ENCODE data around the gene MVK.

The MVK gene

DNA sequence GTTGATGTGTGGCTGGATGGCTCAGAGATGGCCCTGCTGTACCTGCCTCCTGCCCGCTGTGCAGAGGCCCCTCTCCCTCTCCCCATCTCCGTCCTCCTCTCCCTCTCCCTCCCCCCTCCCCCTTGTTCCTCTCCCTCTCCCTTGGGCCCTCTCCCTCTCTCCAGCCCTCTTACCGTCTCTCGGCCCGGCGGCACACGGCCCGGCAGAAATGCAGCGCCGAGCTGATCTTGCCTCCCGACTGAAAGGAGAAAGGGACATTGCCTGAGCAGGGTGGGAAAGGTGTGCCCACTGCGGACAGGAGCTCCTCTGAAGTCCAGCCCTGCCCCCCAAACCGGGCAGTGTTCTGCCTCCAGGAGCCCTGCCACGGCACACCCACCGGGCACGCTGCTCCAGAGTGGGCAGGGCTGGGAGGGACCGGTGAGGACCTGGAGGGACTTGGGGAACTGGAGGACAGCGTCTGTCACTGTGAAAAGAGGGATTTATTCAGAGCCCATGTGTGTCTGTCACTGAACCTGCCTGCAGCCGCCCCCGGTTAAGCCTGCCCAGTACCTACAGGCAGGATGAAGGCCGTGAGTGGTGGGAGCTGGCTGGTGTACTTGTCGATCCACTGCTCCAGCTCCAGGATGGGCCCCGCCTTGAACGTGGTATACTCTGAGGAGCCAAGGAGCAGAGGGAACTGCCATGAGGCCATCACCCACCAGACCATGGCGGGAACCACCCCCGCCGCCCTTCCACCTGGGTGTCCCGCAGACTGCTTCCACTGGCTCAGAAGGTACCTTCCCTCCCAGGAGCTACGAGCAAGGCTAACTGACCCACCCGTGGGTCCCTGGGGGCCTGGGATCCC, 12.5 kb upstream of the MVK start:
- no peaks in the 10 kb centered on the region for H3K27me3 Mint-ChIP-seq
- DNase-seq (ENCODE audit: low spot score in 2 of 2) (no peak), ATAC-seq (replicated peaks; ENCODE audit: extremely low read depth, poor library complexity, severe bottlenecking) (no peak)
- no peak overlapping the region for H3K27ac Mint-ChIP-seq (ENCODE audit: low read depth)
- H3K36me3 Mint-ChIP-seq (ENCODE audit: insufficient read depth): peaks cover 11% of the 10 kb centered on the region
- H3K9me3 Mint-ChIP-seq: no peaks in the 10 kb centered on the region
- H3K4me1 Mint-ChIP-seq: no peaks in the 10 kb centered on the region
- no peak overlapping the region for H3K4me3 Mint-ChIP-seq

DNA sequence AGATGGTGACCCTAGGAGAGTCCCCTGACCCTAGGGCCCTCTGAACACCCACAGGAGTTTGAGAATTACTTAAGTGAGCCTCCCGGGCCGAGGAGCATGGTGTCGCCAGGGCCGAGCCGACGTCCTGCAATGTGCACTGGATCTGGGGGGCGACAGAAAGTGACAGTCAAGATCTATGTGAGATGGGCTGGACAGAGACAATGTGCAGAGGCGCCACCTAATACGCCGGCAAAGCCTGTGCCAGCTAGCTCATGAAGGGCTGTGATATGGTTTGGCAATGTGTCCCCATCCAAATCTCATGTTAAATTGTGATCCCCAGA, 11.9 kb upstream of the MVK start:
- ATAC-seq (replicated peaks; ENCODE audit: extremely low read depth, poor library complexity, severe bottlenecking) (no peak), DNase-seq (ENCODE audit: low spot score in 2 of 2) (no peak)
- Mint-ChIP-seq H3K9me3 (no peaks in the 10 kb centered on the region), H3K4me1 (no peaks in the 10 kb centered on the region), H3K27ac (ENCODE audit: low read depth) (no peak overlapping the region), H3K27me3 (no peaks in the 10 kb centered on the region), H3K4me3 (no peak overlapping the region), H3K36me3 (ENCODE audit: insufficient read depth) (peaks cover 11% of the 10 kb centered on the region)

- no peaks in the 10 kb centered on the region for H3K27me3 Mint-ChIP-seq
- H3K27ac Mint-ChIP-seq (ENCODE audit: low read depth): no peak overlapping the region
- DNase-seq (ENCODE audit: low spot score in 2 of 2): no peak
- H3K36me3 Mint-ChIP-seq (ENCODE audit: insufficient read depth): peaks cover 12% of the 10 kb centered on the region
- no peaks in the 10 kb centered on the region for H3K4me1 Mint-ChIP-seq
- no peak for ATAC-seq (replicated peaks; ENCODE audit: extremely low read depth, poor library complexity, severe bottlenecking)
- no peaks in the 10 kb centered on the region for H3K9me3 Mint-ChIP-seq
- H3K4me3 Mint-ChIP-seq: no peak overlapping the region
These were observed 10.7 kb upstream of the MVK start for GRCh38 chr12:109562871-109563270.

DNA sequence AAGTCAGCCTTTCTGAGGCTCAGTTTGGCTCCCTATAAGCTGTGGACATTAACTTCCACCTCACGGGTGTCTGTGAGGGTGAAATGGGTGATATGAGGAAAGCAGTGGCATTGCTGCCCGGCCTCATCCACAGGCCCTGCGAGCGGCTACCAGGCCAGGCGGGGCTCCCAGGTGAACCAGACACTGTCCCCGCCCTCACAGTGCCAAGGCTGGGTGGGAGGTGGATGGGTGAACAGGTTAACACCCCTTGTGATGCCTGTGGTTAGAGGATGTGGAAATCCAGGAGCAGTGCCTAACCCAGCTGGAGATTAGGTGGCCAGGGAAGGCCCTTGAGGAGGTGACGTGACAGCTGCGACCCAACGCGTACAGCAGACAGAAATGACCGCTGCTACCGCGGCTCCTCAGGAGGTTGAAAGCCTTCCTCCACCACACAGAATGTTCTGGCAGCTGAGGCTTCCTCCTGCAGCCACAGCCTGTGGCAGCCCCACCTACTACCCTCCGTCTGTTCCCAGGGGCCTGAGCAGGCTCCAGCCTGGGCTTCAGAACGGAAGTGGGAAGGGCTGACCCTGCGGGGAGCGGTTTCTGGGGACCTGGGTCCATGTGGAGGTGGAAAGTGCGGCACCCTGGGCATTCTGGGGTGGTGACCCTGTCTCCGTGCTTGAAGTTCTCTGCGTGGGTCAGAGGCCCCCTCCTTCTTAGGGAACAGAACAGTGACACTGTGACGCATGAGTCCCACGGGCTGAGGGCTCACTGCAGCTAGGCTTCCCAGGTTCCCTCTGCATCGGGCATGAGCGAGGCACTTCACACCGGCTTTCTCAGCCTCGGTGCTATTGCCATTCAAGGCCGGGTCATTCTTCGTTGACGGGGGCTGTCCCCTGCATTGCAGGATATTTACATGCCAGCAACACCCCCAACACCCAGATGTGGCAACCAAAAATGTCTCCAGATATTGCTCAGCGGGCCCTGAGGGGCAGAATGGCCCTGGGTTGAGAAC, 10.0 kb upstream of the MVK start:
- no peaks in the 10 kb centered on the region for H3K9me3 Mint-ChIP-seq
- H3K27me3 Mint-ChIP-seq: no peaks in the 10 kb centered on the region
- peaks cover 17% of the 10 kb centered on the region for H3K36me3 Mint-ChIP-seq (ENCODE audit: insufficient read depth)
- H3K27ac Mint-ChIP-seq (ENCODE audit: low read depth): no peak overlapping the region
- no peak for ATAC-seq (replicated peaks; ENCODE audit: extremely low read depth, poor library complexity, severe bottlenecking)
- H3K4me3 Mint-ChIP-seq: no peak overlapping the region
- DNase-seq (ENCODE audit: low spot score in 2 of 2): no peak
- H3K4me1 Mint-ChIP-seq: no peaks in the 10 kb centered on the region

GRCh38 chr12:109566424-109566823, 7.2 kb upstream of the MVK start:
- ATAC-seq (replicated peaks; ENCODE audit: extremely low read depth, poor library complexity, severe bottlenecking): no peak
- no peak for DNase-seq (ENCODE audit: low spot score in 2 of 2)
- Mint-ChIP-seq H3K27ac (ENCODE audit: low read depth) (no peak overlapping the region), H3K4me1 (no peaks in the 10 kb centered on the region), H3K4me3 (no peak overlapping the region), H3K36me3 (ENCODE audit: insufficient read depth) (peaks cover 22% of the 10 kb centered on the region), H3K9me3 (no peaks in the 10 kb centered on the region), H3K27me3 (no peaks in the 10 kb centered on the region)

- no peaks in the 10 kb centered on the region for H3K9me3 Mint-ChIP-seq
- H3K4me3 Mint-ChIP-seq: no peak overlapping the region
- ATAC-seq (replicated peaks; ENCODE audit: extremely low read depth, poor library complexity, severe bottlenecking): no peak
These were observed 6.3 kb upstream of the MVK start for GRCh38 chr12:109567296-109567695.

GRCh38 chr12:109567967-109568366, 5.6 kb upstream of the MVK start:
- Mint-ChIP-seq H3K4me3 (no peak overlapping the region), H3K27ac (ENCODE audit: low read depth) (no peak overlapping the region), H3K9me3 (no peaks in the 10 kb centered on the region), H3K4me1 (peaks cover 6% of the 10 kb centered on the region), H3K36me3 (ENCODE audit: insufficient read depth) (peaks cover 22% of the 10 kb centered on the region), H3K27me3 (no peaks in the 10 kb centered on the region)
- ATAC-seq (replicated peaks; ENCODE audit: extremely low read depth, poor library complexity, severe bottlenecking): no peak
- no peak for DNase-seq (ENCODE audit: low spot score in 2 of 2)

More at GRCh38 chr12:109567296-109567695, 6.3 kb upstream of the MVK start:
- H3K27me3 Mint-ChIP-seq: no peaks in the 10 kb centered on the region
- DNase-seq (ENCODE audit: low spot score in 2 of 2): no peak
- no peaks in the 10 kb centered on the region for H3K4me1 Mint-ChIP-seq
- no peak overlapping the region for H3K27ac Mint-ChIP-seq (ENCODE audit: low read depth)
- H3K36me3 Mint-ChIP-seq (ENCODE audit: insufficient read depth): peaks cover 22% of the 10 kb centered on the region

DNA sequence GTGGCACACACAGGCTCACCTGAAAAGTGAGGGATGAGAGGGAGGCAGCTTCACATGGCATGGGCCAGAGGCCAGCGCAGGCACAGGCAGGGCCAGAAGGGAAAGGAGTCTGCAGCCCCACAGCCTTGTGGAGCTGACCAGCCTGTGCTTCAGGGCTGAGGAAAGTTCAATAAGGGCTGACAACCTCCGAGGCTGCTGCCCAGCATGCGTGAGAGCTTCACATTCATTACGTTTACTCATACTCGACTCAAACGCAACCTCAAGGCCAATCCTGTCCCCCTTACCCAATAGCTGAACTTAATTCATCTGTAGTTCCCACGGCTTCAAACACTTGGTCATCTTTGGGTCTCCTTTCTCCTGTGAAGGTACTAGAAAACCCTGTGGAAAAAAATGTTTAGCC, 5.1 kb upstream of the MVK start:
- Mint-ChIP-seq H3K4me1 (peaks cover 11% of the 10 kb centered on the region), H3K36me3 (ENCODE audit: insufficient read depth) (peaks cover 28% of the 10 kb centered on the region), H3K27ac (ENCODE audit: low read depth) (no peak overlapping the region), H3K4me3 (no peak overlapping the region), H3K9me3 (no peaks in the 10 kb centered on the region), H3K27me3 (no peaks in the 10 kb centered on the region)
- ATAC-seq (replicated peaks; ENCODE audit: extremely low read depth, poor library complexity, severe bottlenecking) (no peak), DNase-seq (ENCODE audit: low spot score in 2 of 2) (no peak)

DNA sequence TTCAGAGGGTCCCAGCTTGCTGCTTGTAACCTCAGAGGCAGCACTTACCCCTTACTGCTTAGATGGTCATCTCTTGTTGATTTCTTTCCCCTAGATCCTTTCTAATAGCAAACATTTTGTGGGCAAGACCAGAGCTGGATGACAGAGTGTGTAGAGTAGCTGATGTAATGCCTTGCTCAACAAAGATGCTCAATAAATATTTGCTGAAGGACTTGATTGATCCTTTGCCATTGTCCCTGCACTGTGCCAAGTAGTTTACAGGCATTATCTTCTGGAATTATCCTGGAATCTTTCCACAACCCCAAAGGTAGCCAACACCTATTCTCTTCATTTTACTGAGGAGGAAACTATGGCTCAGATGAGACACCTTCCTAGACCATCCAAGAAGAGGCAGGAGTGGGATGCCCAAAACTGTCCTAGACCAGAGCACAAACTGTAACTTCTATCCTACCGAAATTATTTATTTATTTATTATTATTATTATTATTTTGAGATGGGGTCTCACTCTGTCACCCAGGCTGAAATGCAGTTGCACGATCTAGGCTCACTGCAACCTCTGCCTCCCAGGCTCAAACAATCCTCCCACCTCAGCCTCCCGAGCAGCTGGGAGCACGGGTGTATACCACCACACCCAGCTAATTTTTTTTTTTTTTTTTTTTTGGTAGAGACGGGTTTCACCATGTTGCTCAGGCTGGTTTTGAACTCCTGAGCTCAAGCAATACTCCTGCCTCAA, 1.7 kb upstream of the MVK start:
- Mint-ChIP-seq H3K9me3 (no peaks in the 10 kb centered on the region), H3K4me3 (no peak overlapping the region), H3K27ac (ENCODE audit: low read depth) (peak overlapping the region; percentile 97), H3K4me1 (peaks cover 27% of the 10 kb centered on the region), H3K36me3 (ENCODE audit: insufficient read depth) (peaks cover 26% of the 10 kb centered on the region), H3K27me3 (no peaks in the 10 kb centered on the region)
- ATAC-seq (replicated peaks; ENCODE audit: extremely low read depth, poor library complexity, severe bottlenecking) (no peak), DNase-seq (ENCODE audit: low spot score in 2 of 2) (no peak)

DNA sequence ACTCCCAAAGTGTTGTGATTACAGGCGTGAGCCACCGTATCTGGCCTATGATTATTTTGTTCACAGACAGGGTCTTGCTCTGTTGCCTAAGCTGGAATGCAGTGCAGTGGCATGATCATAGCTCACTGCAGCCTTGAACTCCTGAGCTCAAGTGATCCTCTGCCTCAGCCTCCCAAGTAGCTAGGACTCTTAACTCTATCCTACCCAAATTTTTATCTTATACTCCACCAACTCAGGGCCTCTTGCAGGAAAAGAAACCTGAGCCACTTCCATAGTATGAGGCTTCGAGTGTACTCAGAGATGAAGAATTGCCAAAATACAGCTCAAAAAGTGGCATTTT, 1.1 kb upstream of the MVK start:
- Mint-ChIP-seq H3K4me1 (peaks cover 27% of the 10 kb centered on the region), H3K27me3 (no peaks in the 10 kb centered on the region), H3K36me3 (ENCODE audit: insufficient read depth) (peaks cover 26% of the 10 kb centered on the region), H3K9me3 (no peaks in the 10 kb centered on the region), H3K4me3 (peak overlapping the region; percentile 95), H3K27ac (ENCODE audit: low read depth) (peak overlapping the region; percentile 97)
- ATAC-seq (replicated peaks; ENCODE audit: extremely low read depth, poor library complexity, severe bottlenecking) (no peak), DNase-seq (ENCODE audit: low spot score in 2 of 2) (no peak)

DNA sequence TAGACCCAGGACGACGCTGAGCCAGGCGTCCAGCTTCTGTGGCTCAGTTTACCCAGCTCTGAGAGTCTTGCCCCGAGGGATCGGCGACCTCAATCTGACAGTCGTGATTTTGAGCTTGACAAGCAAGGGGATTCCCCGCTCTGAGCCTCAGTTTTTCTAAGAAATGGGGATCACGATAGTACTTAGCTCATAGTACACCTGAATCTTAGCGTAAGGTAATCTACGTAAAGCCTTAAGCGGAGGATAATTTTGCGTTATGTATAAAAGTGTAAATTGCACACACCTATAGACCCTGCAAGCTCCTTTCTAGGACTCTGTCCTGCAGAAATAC, 285 bp downstream of the MVK start:
- Mint-ChIP-seq H3K27ac (ENCODE audit: low read depth) (peak overlapping the region; percentile 97), H3K36me3 (ENCODE audit: insufficient read depth) (peaks cover 23% of the 10 kb centered on the region), H3K9me3 (no peaks in the 10 kb centered on the region), H3K4me3 (peak overlapping the region; percentile 95), H3K27me3 (no peaks in the 10 kb centered on the region), H3K4me1 (peaks cover 27% of the 10 kb centered on the region)
- ATAC-seq (replicated peaks; ENCODE audit: extremely low read depth, poor library complexity, severe bottlenecking) (peak; percentile 6), DNase-seq (ENCODE audit: low spot score in 2 of 2) (no peak)

- ATAC-seq (replicated peaks; ENCODE audit: extremely low read depth, poor library complexity, severe bottlenecking) (no peak), DNase-seq (ENCODE audit: low spot score in 2 of 2) (no peak)
- H3K27ac Mint-ChIP-seq (ENCODE audit: low read depth): no peak overlapping the region
- no peak overlapping the region for H3K4me3 Mint-ChIP-seq
- H3K4me1 Mint-ChIP-seq: peaks cover 27% of the 10 kb centered on the region
- H3K36me3 Mint-ChIP-seq (ENCODE audit: insufficient read depth): peaks cover 23% of the 10 kb centered on the region
- no peaks in the 10 kb centered on the region for H3K27me3 Mint-ChIP-seq
- H3K9me3 Mint-ChIP-seq: no peaks in the 10 kb centered on the region
These were observed 2.1 kb downstream of the MVK start for GRCh38 chr12:109575683-109576082.

Data from central memory CD8-positive, alpha-beta T cell (primary cell).